ENCODE measurements around the gene SERHL2.

GRCh38 chr22:42587588-42588175, 33.9 kb downstream of the SERHL2 start:
- TF ChIP-seq EZH2 (IDR thresholded peaks at IDR 0.05; ENCODE audit: insufficient read depth, poor library complexity, severe bottlenecking): no peak
- no peak for TF ChIP-seq EZH2phosphoT487 (IDR thresholded peaks at IDR 0.05; ENCODE audit: insufficient read depth, low read depth)
